HEK293 (cell line): ENCODE measurements around the gene PMF1.

Experiments
- EGR2 ChIP-seq: fragments of 450-650 bp; formaldehyde crosslinking; IDR thresholded peaks from 2 replicates; pipeline ENCODE4 v1.5.1; 2016; ENCODE audit warnings: low read depth, missing biosample characterization, missing genetic modification characterization
- GLIS1 ChIP-seq: fragments of 450-650 bp; formaldehyde crosslinking; IDR thresholded peaks from 2 replicates; pipeline ENCODE4 v1.5.1; 2016; ENCODE audit warnings: missing biosample characterization, missing genetic modification characterization
- KLF10 ChIP-seq: fragments of 450-650 bp; IDR thresholded peaks from 2 replicates; pipeline ENCODE4 v1.5.1; 2018; ENCODE audit warnings: missing biosample characterization, mild to moderate bottlenecking, missing genetic modification characterization
- KLF16 ChIP-seq: fragments of 450-650 bp; formaldehyde crosslinking; IDR thresholded peaks from 2 replicates; pipeline ENCODE4 v1.5.1; 2017; ENCODE audit warnings: missing biosample characterization, missing genetic modification characterization
- KLF8 ChIP-seq: fragments of 450-650 bp; formaldehyde crosslinking; IDR thresholded peaks from 2 replicates; pipeline ENCODE4 v1.5.1; 2016; ENCODE audit warnings: missing biosample characterization, missing genetic modification characterization
- MZF1 ChIP-seq: fragments of 450-650 bp; formaldehyde crosslinking; IDR thresholded peaks from 2 replicates; pipeline ENCODE4 v1.5.1; 2017; ENCODE audit warnings: missing biosample characterization, missing genetic modification characterization, borderline replicate concordance
- RBAK ChIP-seq: fragments of 450-650 bp; formaldehyde crosslinking; IDR thresholded peaks from 2 replicates; pipeline ENCODE4 v1.5.1; 2016; ENCODE audit warnings: missing biosample characterization, missing genetic modification characterization
- WT1 ChIP-seq: fragments of 450-650 bp; formaldehyde crosslinking; IDR thresholded peaks from 2 replicates; pipeline ENCODE4 v1.5.1; 2016; ENCODE audit warnings: missing biosample characterization, missing genetic modification characterization
- ZBTB20 ChIP-seq: fragments of 450-650 bp; formaldehyde crosslinking; IDR thresholded peaks from 2 replicates; pipeline ENCODE4 v1.5.1; 2016; ENCODE audit warnings: missing biosample characterization, missing genetic modification characterization
- ZFHX2 ChIP-seq: fragments of 450-650 bp; formaldehyde crosslinking; conservative IDR thresholded peaks from 2 replicates; pipeline ENCODE4 v1.5.1; 2016; ENCODE audit warnings: missing biosample characterization, missing genetic modification characterization
- ZNF133 ChIP-seq: fragments of 450-650 bp; formaldehyde crosslinking; IDR thresholded peaks from 2 replicates; pipeline ENCODE4 v1.5.1; 2016; ENCODE audit warnings: missing biosample characterization, missing genetic modification characterization
- ZNF16 ChIP-seq: fragments of 450-650 bp; formaldehyde crosslinking; IDR thresholded peaks from 2 replicates; pipeline ENCODE4 v1.5.1; 2016; ENCODE audit warnings: low read depth, missing biosample characterization, missing genetic modification characterization
- ZNF19 ChIP-seq: fragments of 450-650 bp; formaldehyde crosslinking; IDR thresholded peaks from 2 replicates; pipeline ENCODE4; 2016; ENCODE audit warnings: missing biosample characterization, missing genetic modification characterization, low read depth
- ZNF214 ChIP-seq: fragments of 450-650 bp; formaldehyde crosslinking; IDR thresholded peaks from 2 replicates; pipeline ENCODE4 v1.5.1; 2017; ENCODE audit warnings: missing biosample characterization, mild to moderate bottlenecking, missing genetic modification characterization, borderline replicate concordance
- ZNF223 ChIP-seq: fragments of 450-650 bp; formaldehyde crosslinking; IDR thresholded peaks from 2 replicates; pipeline ENCODE4 v1.5.1; 2016; ENCODE audit warnings: missing biosample characterization, missing genetic modification characterization
- ZNF23 ChIP-seq: fragments of 450-650 bp; formaldehyde crosslinking; IDR thresholded peaks from 2 replicates; pipeline ENCODE4 v1.5.1; 2016; ENCODE audit warnings: missing biosample characterization, missing genetic modification characterization, borderline replicate concordance
- ZNF366 ChIP-seq: fragments of 450-650 bp; formaldehyde crosslinking; conservative IDR thresholded peaks from 2 replicates; pipeline ENCODE4 v1.5.1; 2016; ENCODE audit warnings: missing biosample characterization, missing genetic modification characterization
- ZNF416 ChIP-seq: fragments of 450-650 bp; formaldehyde crosslinking; IDR thresholded peaks from 2 replicates; pipeline ENCODE4 v1.5.1; 2016; ENCODE audit warnings: missing biosample characterization, missing genetic modification characterization
- ZNF423 ChIP-seq: fragments of 450-650 bp; formaldehyde crosslinking; IDR thresholded peaks from 2 replicates; pipeline ENCODE4 v1.5.1; 2016; ENCODE audit warnings: missing biosample characterization, missing genetic modification characterization
- ZNF48 ChIP-seq: fragments of 450-650 bp; formaldehyde crosslinking; IDR thresholded peaks from 2 replicates; pipeline ENCODE4 v1.5.1; 2016; ENCODE audit warnings: missing biosample characterization, missing genetic modification characterization
- ZNF530 ChIP-seq: fragments of 450-650 bp; formaldehyde crosslinking; IDR thresholded peaks from 2 replicates; pipeline ENCODE4 v1.5.1; 2016; ENCODE audit warnings: low read depth, missing biosample characterization, missing genetic modification characterization
- ZNF555 ChIP-seq: fragments of 450-650 bp; formaldehyde crosslinking; conservative IDR thresholded peaks from 2 replicates; pipeline ENCODE4 v1.5.1; 2017; ENCODE audit warnings: missing biosample characterization, mild to moderate bottlenecking, missing genetic modification characterization, inconsistent platforms
- ZNF558 ChIP-seq: fragments of 450-650 bp; formaldehyde crosslinking; IDR thresholded peaks from 2 replicates; pipeline ENCODE4 v1.5.1; 2016; ENCODE audit warnings: missing biosample characterization, missing genetic modification characterization
- ZNF624 ChIP-seq: fragments of 450-650 bp; formaldehyde crosslinking; IDR thresholded peaks from 2 replicates; pipeline ENCODE4 v1.5.1; 2017; ENCODE audit warnings: missing biosample characterization, missing genetic modification characterization
- ZNF664 ChIP-seq: fragments of 450-650 bp; formaldehyde crosslinking; IDR thresholded peaks from 2 replicates; pipeline ENCODE4 v1.5.1; 2016; ENCODE audit warnings: missing biosample characterization, missing genetic modification characterization
- ZNF792 ChIP-seq: fragments of 450-650 bp; formaldehyde crosslinking; IDR thresholded peaks from 2 replicates; pipeline ENCODE4 v1.5.1; 2016; ENCODE audit warnings: missing biosample characterization, missing genetic modification characterization
- TF ChIP-seq, protein P1 (sequence below): fragments of 450-650 bp; formaldehyde crosslinking; IDR thresholded peaks from 2 replicates; pipeline ENCODE4 v1.5.1; 2016; ENCODE audit warnings: missing biosample characterization, missing genetic modification characterization
- TF ChIP-seq, protein P2 (sequence below): fragments of 450-650 bp; formaldehyde crosslinking; IDR thresholded peaks from 2 replicates; pipeline ENCODE4 v1.5.1; 2016; ENCODE audit warnings: missing biosample characterization, missing genetic modification characterization
- TF ChIP-seq, protein P3 (sequence below): fragments of 450-650 bp; formaldehyde crosslinking; IDR thresholded peaks from 2 replicates; pipeline ENCODE4 v1.5.1; 2016; ENCODE audit warnings: missing biosample characterization, missing genetic modification characterization
- TF ChIP-seq, protein P4 (sequence below): fragments of 450-650 bp; formaldehyde crosslinking; IDR thresholded peaks from 2 replicates; pipeline ENCODE4 v1.5.1; 2016; ENCODE audit warnings: missing biosample characterization, missing genetic modification characterization

PMF1 gene

DNA sequence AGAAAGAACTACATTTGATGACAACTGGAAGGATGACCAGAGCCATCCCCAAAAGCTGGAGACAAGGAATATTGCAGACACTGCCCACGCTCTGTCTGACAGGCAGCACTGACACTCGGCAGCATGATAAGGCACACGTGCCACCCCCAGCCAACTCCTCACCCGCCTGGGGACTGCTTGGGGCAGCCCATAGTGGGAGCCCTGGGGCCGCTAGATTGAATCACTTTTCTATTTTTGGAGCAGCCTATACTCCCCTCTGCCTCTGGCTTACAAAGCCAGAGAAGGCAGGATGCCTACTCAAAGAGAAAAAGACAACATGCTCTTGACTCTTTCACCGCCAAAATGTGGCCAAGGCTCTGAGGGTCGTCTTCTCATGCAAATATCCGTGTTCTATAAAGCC, 68.5 kb downstream of the PMF1 start (continued):
- no peak for TF ChIP-seq ZNF214
- no peak for TF ChIP-seq ZNF23 (tag by site-specific recombination)
- TF ChIP-seq ZNF223 (tag by site-specific recombination), result no peak
- peak; percentile 63 for TF ChIP-seq WT1
- no peak for TF ChIP-seq ZNF19 (tag by site-specific recombination)
- no peak for TF ChIP-seq ZNF555 (tag by site-specific recombination)
- peak; percentile 57; the same call in 1 of the 2 replicates for TF ChIP-seq MZF1 (tag by site-specific recombination)
- TF ChIP-seq ZNF558 (tag by site-specific recombination), result no peak
- no peak for TF ChIP-seq KLF8 (tag by site-specific recombination)
- TF ChIP-seq, protein P1, sequence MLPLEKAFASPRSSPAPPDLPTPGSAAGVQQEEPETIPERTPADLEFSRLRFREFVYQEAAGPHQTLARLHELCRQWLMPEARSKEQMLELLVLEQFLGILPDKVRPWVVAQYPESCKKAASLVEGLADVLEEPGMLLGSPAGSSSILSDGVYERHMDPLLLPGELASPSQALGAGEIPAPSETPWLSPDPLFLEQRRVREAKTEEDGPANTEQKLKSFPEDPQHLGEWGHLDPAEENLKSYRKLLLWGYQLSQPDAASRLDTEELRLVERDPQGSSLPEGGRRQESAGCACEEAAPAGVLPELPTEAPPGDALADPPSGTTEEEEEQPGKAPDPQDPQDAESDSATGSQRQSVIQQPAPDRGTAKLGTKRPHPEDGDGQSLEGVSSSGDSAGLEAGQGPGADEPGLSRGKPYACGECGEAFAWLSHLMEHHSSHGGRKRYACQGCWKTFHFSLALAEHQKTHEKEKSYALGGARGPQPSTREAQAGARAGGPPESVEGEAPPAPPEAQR, result no peak
- no peak for TF ChIP-seq ZNF416 (tag by site-specific recombination)
- TF ChIP-seq, protein P2, sequence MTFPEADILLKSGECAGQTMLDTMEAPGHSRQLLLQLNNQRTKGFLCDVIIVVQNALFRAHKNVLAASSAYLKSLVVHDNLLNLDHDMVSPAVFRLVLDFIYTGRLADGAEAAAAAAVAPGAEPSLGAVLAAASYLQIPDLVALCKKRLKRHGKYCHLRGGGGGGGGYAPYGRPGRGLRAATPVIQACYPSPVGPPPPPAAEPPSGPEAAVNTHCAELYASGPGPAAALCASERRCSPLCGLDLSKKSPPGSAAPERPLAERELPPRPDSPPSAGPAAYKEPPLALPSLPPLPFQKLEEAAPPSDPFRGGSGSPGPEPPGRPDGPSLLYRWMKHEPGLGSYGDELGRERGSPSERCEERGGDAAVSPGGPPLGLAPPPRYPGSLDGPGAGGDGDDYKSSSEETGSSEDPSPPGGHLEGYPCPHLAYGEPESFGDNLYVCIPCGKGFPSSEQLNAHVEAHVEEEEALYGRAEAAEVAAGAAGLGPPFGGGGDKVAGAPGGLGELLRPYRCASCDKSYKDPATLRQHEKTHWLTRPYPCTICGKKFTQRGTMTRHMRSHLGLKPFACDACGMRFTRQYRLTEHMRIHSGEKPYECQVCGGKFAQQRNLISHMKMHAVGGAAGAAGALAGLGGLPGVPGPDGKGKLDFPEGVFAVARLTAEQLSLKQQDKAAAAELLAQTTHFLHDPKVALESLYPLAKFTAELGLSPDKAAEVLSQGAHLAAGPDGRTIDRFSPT, result no peak
- no peak for TF ChIP-seq ZBTB20 (tag by site-specific recombination)
- no peak for TF ChIP-seq KLF10
- no peak for TF ChIP-seq ZNF624 (tag by site-specific recombination)
- peak; percentile 53 for TF ChIP-seq ZNF366 (tag by site-specific recombination)
- TF ChIP-seq, protein P3, sequence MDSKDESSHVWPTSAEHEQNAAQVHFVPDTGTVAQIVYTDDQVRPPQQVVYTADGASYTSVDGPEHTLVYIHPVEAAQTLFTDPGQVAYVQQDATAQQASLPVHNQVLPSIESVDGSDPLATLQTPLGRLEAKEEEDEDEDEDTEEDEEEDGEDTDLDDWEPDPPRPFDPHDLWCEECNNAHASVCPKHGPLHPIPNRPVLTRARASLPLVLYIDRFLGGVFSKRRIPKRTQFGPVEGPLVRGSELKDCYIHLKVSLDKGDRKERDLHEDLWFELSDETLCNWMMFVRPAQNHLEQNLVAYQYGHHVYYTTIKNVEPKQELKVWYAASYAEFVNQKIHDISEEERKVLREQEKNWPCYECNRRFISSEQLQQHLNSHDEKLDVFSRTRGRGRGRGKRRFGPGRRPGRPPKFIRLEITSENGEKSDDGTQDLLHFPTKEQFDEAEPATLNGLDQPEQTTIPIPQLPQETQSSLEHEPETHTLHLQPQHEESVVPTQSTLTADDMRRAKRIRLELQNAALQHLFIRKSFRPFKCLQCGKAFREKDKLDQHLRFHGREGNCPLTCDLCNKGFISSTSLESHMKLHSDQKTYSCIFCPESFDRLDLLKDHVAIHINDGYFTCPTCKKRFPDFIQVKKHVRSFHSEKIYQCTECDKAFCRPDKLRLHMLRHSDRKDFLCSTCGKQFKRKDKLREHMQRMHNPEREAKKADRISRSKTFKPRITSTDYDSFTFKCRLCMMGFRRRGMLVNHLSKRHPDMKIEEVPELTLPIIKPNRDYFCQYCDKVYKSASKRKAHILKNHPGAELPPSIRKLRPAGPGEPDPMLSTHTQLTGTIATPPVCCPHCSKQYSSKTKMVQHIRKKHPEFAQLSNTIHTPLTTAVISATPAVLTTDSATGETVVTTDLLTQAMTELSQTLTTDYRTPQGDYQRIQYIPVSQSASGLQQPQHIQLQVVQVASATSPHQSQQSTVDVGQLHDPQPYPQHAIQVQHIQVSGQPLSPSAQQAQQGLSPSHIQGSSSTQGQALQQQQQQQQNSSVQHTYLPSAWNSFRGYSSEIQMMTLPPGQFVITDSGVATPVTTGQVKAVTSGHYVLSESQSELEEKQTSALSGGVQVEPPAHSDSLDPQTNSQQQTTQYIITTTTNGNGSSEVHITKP (tag by site-specific recombination), result peak; percentile 92
- TF ChIP-seq ZNF133 (tag by site-specific recombination), result no peak
- TF ChIP-seq ZFHX2 (tag by site-specific recombination), result peak; percentile 74
- TF ChIP-seq ZNF423 (tag by site-specific recombination), result no peak
- TF ChIP-seq ZNF530 (tag by site-specific recombination), result no peak
- peak; percentile 85 for TF ChIP-seq GLIS1
- no peak for TF ChIP-seq ZNF16 (tag by site-specific recombination)
- no peak for TF ChIP-seq ZNF792
- no peak for TF ChIP-seq ZNF664
- TF ChIP-seq ZNF48 (tag by site-specific recombination), result no peak
- TF ChIP-seq RBAK (tag by site-specific recombination), result no peak
- TF ChIP-seq, protein P4, sequence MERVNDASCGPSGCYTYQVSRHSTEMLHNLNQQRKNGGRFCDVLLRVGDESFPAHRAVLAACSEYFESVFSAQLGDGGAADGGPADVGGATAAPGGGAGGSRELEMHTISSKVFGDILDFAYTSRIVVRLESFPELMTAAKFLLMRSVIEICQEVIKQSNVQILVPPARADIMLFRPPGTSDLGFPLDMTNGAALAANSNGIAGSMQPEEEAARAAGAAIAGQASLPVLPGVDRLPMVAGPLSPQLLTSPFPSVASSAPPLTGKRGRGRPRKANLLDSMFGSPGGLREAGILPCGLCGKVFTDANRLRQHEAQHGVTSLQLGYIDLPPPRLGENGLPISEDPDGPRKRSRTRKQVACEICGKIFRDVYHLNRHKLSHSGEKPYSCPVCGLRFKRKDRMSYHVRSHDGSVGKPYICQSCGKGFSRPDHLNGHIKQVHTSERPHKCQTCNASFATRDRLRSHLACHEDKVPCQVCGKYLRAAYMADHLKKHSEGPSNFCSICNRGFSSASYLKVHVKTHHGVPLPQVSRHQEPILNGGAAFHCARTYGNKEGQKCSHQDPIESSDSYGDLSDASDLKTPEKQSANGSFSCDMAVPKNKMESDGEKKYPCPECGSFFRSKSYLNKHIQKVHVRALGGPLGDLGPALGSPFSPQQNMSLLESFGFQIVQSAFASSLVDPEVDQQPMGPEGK, result no peak
- TF ChIP-seq EGR2 (tag by site-specific recombination), result peak; percentile 57
- no peak for TF ChIP-seq KLF16 (tag by site-specific recombination)
